ENCODE data around the gene EVI5L. TPM values are rescaled to one million over a fixed set of nuclear protein-coding genes. Genes with fewer than 3 reads are reported as not detected.
A peak's percentile ranks its signal among the peaks of the same experiment; 100 is the strongest.

The EVI5L gene
- total RNA-seq, 1 donor from 2014 or later: 4.4 TPM

DNA sequence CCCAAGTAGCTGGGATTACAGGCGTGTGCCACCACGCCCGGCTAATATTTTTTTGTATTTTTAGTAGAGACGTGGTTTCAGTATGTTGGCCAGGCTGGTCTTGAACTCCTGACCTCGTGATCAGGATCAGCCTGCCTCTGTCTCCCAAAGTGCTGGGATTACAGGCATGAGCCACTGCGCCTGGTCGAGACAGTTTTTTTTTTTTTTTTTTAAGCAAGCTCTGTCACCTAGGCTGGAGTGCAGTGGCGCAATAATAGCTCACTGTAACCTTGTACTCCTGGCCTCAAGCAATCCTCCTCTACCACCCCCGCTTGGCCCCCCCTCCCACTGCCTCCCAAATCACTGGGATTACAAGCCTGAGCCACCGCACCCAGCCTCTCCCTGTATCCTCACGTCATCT, 67.3 kb downstream of the EVI5L start:
- intact Hi-C loops (cut with micrococcal nuclease): no loop called here
- H3K9me3 Mint-ChIP-seq: no peaks in the 10 kb centered on the region
- no peak for DNase-seq (ENCODE audit: low spot score)
- no peaks in the 10 kb centered on the region for H3K36me3 Mint-ChIP-seq (ENCODE audit: low read depth)
- no peaks in the 10 kb centered on the region for H3K27me3 Mint-ChIP-seq (ENCODE audit: insufficient read depth)
- H3K4me1 Mint-ChIP-seq (ENCODE audit: low read depth): no peaks in the 10 kb centered on the region
- H3K27ac Mint-ChIP-seq: no peak overlapping the region
- no peak overlapping the region for H3K4me3 Mint-ChIP-seq

- H3K36me3 Mint-ChIP-seq (ENCODE audit: low read depth): no peaks in the 10 kb centered on the region
- intact Hi-C loops (cut with micrococcal nuclease): no loop called here
- DNase-seq (ENCODE audit: low spot score): no peak
- no peak overlapping the region for H3K4me3 Mint-ChIP-seq
- peaks cover 13% of the 10 kb centered on the region for H3K4me1 Mint-ChIP-seq (ENCODE audit: low read depth)
- H3K27ac Mint-ChIP-seq: no peak overlapping the region
- H3K9me3 Mint-ChIP-seq: no peaks in the 10 kb centered on the region
- peaks cover 2% of the 10 kb centered on the region for H3K27me3 Mint-ChIP-seq (ENCODE audit: insufficient read depth)
These were observed 68.9 kb downstream of the EVI5L start for GRCh38 chr19:7898967-7899366.

DNA sequence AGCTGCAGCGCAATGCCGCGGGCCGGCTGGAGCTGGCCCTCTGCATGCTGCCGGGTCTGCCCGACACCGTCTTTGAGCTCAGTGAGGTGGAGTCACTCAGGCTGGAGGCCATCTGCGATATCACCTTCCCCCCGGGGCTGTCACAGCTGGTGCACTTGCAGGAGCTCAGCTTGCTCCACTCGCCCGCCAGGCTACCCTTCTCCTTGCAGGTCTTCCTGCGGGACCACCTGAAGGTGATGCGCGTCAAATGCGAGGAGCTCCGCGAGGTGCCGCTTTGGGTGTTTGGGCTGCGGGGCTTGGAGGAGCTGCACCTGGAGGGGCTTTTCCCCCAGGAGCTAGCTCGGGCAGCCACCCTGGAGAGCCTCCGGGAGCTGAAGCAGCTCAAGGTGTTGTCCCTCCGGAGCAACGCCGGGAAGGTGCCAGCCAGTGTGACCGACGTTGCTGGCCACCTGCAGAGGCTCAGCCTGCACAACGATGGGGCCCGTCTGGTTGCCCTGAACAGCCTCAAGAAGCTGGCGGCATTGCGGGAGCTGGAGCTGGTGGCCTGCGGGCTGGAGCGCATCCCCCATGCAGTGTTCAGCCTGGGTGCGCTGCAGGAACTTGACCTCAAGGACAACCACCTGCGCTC, 69.8 kb downstream of the EVI5L start:
- H3K36me3 Mint-ChIP-seq (ENCODE audit: low read depth): no peaks in the 10 kb centered on the region
- peaks cover 2% of the 10 kb centered on the region for H3K27me3 Mint-ChIP-seq (ENCODE audit: insufficient read depth)
- H3K27ac Mint-ChIP-seq: no peak overlapping the region
- intact Hi-C loops (cut with micrococcal nuclease): no loop called here
- H3K9me3 Mint-ChIP-seq: no peaks in the 10 kb centered on the region
- peaks cover 18% of the 10 kb centered on the region for H3K4me1 Mint-ChIP-seq (ENCODE audit: low read depth)
- DNase-seq (ENCODE audit: low spot score): no peak
- H3K4me3 Mint-ChIP-seq: no peak overlapping the region

GRCh38 chr19:7900401-7900870, 70.4 kb downstream of the EVI5L start:
- no peak for DNase-seq (ENCODE audit: low spot score)
- intact Hi-C loops (cut with micrococcal nuclease): no loop called here
- Mint-ChIP-seq H3K4me3 (peak overlapping the region; percentile 26), H3K36me3 (ENCODE audit: low read depth) (peaks cover 1% of the 10 kb centered on the region), H3K4me1 (ENCODE audit: low read depth) (peaks cover 23% of the 10 kb centered on the region), H3K27ac (no peak overlapping the region), H3K27me3 (ENCODE audit: insufficient read depth) (peaks cover 2% of the 10 kb centered on the region), H3K9me3 (no peaks in the 10 kb centered on the region)

- peaks cover 5% of the 10 kb centered on the region for H3K36me3 Mint-ChIP-seq (ENCODE audit: low read depth)
- no peak overlapping the region for H3K27ac Mint-ChIP-seq
- intact Hi-C loops (cut with micrococcal nuclease): no loop called here
- H3K4me3 Mint-ChIP-seq: no peak overlapping the region
- no peaks in the 10 kb centered on the region for H3K9me3 Mint-ChIP-seq
- H3K27me3 Mint-ChIP-seq (ENCODE audit: insufficient read depth): peaks cover 2% of the 10 kb centered on the region
- peaks cover 28% of the 10 kb centered on the region for H3K4me1 Mint-ChIP-seq (ENCODE audit: low read depth)
- DNase-seq (ENCODE audit: low spot score): no peak
These were observed 70.9 kb downstream of the EVI5L start for GRCh38 chr19:7900931-7901330.

DNA sequence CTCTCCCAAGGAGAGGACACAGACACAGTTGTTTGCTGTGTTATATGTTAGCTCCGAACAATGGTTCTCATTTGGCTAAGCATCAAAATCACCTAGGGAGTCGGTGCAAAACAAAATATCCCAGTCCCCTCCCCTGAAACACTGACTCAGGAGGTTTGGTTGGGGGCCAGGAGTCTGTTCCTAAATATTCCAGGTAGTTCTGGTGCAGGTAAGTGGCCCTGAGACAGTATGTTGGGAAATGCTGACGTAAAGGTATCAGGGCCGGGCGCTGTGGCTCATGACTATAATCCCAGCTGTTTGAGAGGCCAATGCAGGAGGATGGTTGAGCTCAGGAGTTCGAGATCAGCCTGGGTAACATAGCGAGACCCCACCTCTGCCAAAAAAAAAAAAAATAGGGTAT, 71.3 kb downstream of the EVI5L start:
- no peak overlapping the region for H3K4me3 Mint-ChIP-seq
- peaks cover 2% of the 10 kb centered on the region for H3K27me3 Mint-ChIP-seq (ENCODE audit: insufficient read depth)
- peaks cover 29% of the 10 kb centered on the region for H3K4me1 Mint-ChIP-seq (ENCODE audit: low read depth)
- H3K27ac Mint-ChIP-seq: no peak overlapping the region
- H3K9me3 Mint-ChIP-seq: no peaks in the 10 kb centered on the region
- DNase-seq (ENCODE audit: low spot score): no peak
- intact Hi-C loops (cut with micrococcal nuclease): no loop called here
- peaks cover 8% of the 10 kb centered on the region for H3K36me3 Mint-ChIP-seq (ENCODE audit: low read depth)

DNA sequence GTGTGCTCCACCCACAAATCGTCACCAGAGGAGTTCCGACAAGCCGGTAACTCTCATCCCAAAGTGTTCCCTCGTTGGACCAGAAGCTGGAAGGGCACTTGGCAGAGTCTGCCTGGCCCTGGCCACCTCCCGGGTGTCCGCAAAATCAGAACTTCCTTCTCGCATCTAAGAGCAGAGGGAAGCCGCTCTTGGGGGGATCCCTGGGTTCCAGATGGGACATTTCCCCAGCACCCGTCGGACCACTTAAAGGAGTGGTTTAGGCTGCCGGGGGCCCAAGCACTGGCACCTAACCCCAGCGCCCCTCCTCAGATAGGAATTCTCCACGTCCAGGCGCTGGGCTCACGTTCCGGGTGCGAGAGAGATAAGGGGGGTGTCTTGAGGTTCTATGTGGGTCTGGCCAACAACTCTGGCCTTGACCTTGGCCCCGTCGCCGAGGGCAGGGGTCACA, 72.8 kb downstream of the EVI5L start:
- Mint-ChIP-seq H3K27me3 (ENCODE audit: insufficient read depth) (peaks cover 2% of the 10 kb centered on the region), H3K9me3 (no peaks in the 10 kb centered on the region), H3K36me3 (ENCODE audit: low read depth) (peaks cover 8% of the 10 kb centered on the region), H3K4me3 (peak overlapping the region; percentile 90), H3K4me1 (ENCODE audit: low read depth) (peaks cover 29% of the 10 kb centered on the region), H3K27ac (peak overlapping the region; percentile 94)
- intact Hi-C loops (cut with micrococcal nuclease): loop anchor here (1.0 kb wide), 5 partner anchors 17 to 223 kb away; partner anchors contain the start of genes SNAPC2, TIMM44 and TRAPPC5
- DNase-seq (ENCODE audit: low spot score): no peak

DNA sequence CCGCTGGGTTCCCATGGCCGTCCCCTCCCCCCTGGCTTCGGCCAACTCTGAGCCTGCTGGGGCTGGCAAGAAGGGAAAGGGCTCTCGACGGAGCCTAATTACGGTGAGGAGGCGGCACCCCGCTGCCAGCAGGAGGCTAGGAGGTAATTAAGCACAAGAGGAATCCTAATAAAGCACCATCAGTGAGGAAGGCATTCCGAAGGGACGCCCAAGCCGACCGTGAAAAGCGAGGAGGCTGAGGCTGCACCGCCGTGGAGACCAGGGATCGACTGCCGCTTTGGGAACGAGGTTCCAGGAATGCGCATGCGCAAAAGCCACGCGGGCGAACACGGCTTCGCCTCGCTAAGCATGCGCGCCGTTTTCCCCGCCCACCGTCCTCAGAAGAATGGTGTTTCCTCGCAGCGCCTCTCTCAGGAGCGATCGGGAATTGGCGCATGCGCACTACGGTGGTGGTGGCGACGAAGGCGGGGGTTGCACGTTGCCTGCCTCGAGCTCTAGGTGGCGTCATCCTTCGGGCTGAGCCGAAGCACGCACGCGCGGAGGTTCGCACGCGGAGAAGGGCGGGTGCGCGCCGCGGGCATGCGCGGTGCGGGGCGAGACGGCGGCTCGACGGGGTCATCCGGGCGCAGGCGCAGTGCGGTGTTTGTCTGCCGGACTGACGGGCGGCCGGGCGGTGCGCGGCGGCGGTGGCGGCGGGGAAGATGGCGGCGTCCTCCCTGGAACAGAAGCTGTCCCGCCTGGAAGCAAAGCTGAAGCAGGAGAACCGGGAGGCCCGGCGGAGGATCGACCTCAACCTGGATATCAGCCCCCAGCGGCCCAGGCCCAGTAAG, 73.4 kb downstream of the EVI5L start, which contains the start of gene MAP2K7:
TSS of gene MAP2K7 (plus strand) at position 634 of the 830 bp plus-strand sequence. CDS start at position 702, 68 bp downstream.
- H3K36me3 Mint-ChIP-seq (ENCODE audit: low read depth): peaks cover 9% of the 10 kb centered on the region
- DNase-seq (ENCODE audit: low spot score): peak; percentile 100
- peaks cover 29% of the 10 kb centered on the region for H3K4me1 Mint-ChIP-seq (ENCODE audit: low read depth)
- H3K9me3 Mint-ChIP-seq: no peaks in the 10 kb centered on the region
- peak within 1 kb of the TSS; percentile 94 for H3K27ac Mint-ChIP-seq
- H3K4me3 Mint-ChIP-seq: peak within 1 kb of the TSS; percentile 90
- H3K27me3 Mint-ChIP-seq (ENCODE audit: insufficient read depth): peaks cover 2% of the 10 kb centered on the region
- intact Hi-C loops (cut with micrococcal nuclease): loop anchor here (1.0 kb wide), 5 partner anchors 17 to 223 kb away; partner anchors contain the start of genes SNAPC2, TIMM44 and TRAPPC5

- Mint-ChIP-seq H3K4me1 (ENCODE audit: low read depth) (peaks cover 29% of the 10 kb centered on the region), H3K36me3 (ENCODE audit: low read depth) (peaks cover 9% of the 10 kb centered on the region), H3K27ac (peak overlapping the region; percentile 79), H3K9me3 (no peaks in the 10 kb centered on the region), H3K4me3 (peak overlapping the region; percentile 90), H3K27me3 (ENCODE audit: insufficient read depth) (peaks cover 2% of the 10 kb centered on the region)
- intact Hi-C loops (cut with micrococcal nuclease): no loop called here
- peak; percentile 68 for DNase-seq (ENCODE audit: low spot score)
These were observed 74.3 kb downstream of the EVI5L start for GRCh38 chr19:7904074-7905020.

DNA sequence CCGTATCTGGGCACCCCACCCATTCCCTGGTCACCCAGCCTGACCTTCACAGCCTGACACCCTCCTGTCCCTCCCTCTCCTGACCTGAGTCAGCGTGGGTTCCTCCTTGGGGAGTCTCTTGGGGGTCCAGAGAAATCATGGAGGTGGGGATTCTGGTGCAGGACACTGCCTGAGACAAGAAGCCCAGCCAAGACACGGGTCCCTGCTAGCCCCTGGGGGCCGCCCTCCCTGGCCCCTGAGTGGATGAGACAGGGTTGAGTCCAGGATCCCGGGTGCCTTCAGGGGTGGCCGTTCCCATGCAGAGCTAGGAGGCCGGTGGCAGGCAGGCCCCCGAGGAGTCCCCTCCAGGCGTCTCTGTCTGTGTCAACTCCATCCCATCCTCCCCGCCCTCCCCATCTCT, 75.2 kb downstream of the EVI5L start:
- peaks cover 2% of the 10 kb centered on the region for H3K27me3 Mint-ChIP-seq (ENCODE audit: insufficient read depth)
- peak overlapping the region; percentile 82 for H3K27ac Mint-ChIP-seq
- no peaks in the 10 kb centered on the region for H3K9me3 Mint-ChIP-seq
- peak overlapping the region; percentile 86 for H3K4me3 Mint-ChIP-seq
- peaks cover 9% of the 10 kb centered on the region for H3K36me3 Mint-ChIP-seq (ENCODE audit: low read depth)
- peaks cover 29% of the 10 kb centered on the region for H3K4me1 Mint-ChIP-seq (ENCODE audit: low read depth)
- intact Hi-C loops (cut with micrococcal nuclease): no loop called here
- no peak for DNase-seq (ENCODE audit: low spot score)

DNA sequence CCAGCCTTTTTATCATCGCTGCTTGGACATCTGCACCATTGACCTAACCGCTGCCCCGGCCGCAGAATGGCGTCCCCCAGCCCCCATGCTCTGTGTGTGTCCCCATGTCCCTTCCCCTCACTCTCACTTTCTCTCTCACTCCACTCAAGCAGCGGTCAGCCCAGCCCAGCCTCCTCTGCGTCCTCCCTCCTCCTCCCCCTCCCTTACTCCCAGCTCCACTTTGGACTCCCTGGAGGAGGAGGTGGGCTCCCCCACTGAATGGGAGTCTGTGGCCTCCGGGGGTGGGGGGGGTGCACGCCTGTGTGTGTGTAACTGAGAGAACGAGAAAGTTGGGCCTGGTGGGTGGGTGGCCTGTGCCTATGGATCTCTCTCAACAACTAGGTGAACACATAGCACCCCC, 75.8 kb downstream of the EVI5L start:
- Mint-ChIP-seq H3K27me3 (ENCODE audit: insufficient read depth) (peaks cover 2% of the 10 kb centered on the region), H3K36me3 (ENCODE audit: low read depth) (peaks cover 13% of the 10 kb centered on the region), H3K27ac (peak overlapping the region; percentile 82), H3K4me3 (peak overlapping the region; percentile 81), H3K9me3 (no peaks in the 10 kb centered on the region), H3K4me1 (ENCODE audit: low read depth) (peaks cover 29% of the 10 kb centered on the region)
- DNase-seq (ENCODE audit: low spot score): no peak
- intact Hi-C loops (cut with micrococcal nuclease): no loop called here

GRCh38 chr19:7907122-7907521, 77.1 kb downstream of the EVI5L start:
- H3K36me3 Mint-ChIP-seq (ENCODE audit: low read depth): peaks cover 19% of the 10 kb centered on the region
- no peak overlapping the region for H3K4me3 Mint-ChIP-seq
- no peak overlapping the region for H3K27ac Mint-ChIP-seq
- intact Hi-C loops (cut with micrococcal nuclease): no loop called here
- no peaks in the 10 kb centered on the region for H3K9me3 Mint-ChIP-seq
- no peak for DNase-seq (ENCODE audit: low spot score)
- H3K27me3 Mint-ChIP-seq (ENCODE audit: insufficient read depth): peaks cover 2% of the 10 kb centered on the region
- peaks cover 29% of the 10 kb centered on the region for H3K4me1 Mint-ChIP-seq (ENCODE audit: low read depth)
